ENCODE data around the gene LTF.

GRCh38 chr3:46465196-46465520 is 453 bp upstream of the LTF start:
- TF ChIP-seq ZNF384 (IDR thresholded peaks at IDR 0.05; ENCODE audit: borderline replicate concordance, low read depth, low read length), result no peak
- no peak for TF ChIP-seq USF1 (IDR thresholded peaks at IDR 0.05; ENCODE audit: borderline replicate concordance, extremely low read length, insufficient read depth, low read depth, low read length)
- TF ChIP-seq, protein P1, sequence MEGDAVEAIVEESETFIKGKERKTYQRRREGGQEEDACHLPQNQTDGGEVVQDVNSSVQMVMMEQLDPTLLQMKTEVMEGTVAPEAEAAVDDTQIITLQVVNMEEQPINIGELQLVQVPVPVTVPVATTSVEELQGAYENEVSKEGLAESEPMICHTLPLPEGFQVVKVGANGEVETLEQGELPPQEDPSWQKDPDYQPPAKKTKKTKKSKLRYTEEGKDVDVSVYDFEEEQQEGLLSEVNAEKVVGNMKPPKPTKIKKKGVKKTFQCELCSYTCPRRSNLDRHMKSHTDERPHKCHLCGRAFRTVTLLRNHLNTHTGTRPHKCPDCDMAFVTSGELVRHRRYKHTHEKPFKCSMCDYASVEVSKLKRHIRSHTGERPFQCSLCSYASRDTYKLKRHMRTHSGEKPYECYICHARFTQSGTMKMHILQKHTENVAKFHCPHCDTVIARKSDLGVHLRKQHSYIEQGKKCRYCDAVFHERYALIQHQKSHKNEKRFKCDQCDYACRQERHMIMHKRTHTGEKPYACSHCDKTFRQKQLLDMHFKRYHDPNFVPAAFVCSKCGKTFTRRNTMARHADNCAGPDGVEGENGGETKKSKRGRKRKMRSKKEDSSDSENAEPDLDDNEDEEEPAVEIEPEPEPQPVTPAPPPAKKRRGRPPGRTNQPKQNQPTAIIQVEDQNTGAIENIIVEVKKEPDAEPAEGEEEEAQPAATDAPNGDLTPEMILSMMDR (IDR thresholded peaks at IDR 0.05 in 2 of 3, conservative IDR thresholded peaks at IDR 0.05 in 1 of 3; ENCODE audit: control insufficient read depth in 2 of 3, extremely low read depth in 1 of 3, insufficient read depth in 1 of 3, low read depth in 3 of 3, low read length in 3 of 3), result no peak
- TF ChIP-seq KAT2A (conservative IDR thresholded peaks at IDR 0.05; ENCODE audit: control insufficient read depth, low read depth, low read length), result no peak
- TF ChIP-seq EZH2 (IDR thresholded peaks at IDR 0.05; ENCODE audit: borderline replicate concordance, control insufficient read depth, low read depth, low read length), result no peak

Measured in GM12878 (cell line).